HG02973 (cell line): Measurements from ENCODE around the gene MILR1.
"Not testable (repeated sequence)": the region's sequence is repeated elsewhere in the genome, so short reads cannot be mapped to it uniquely, and the experiment has no call there.

Experiments used
- ATAC-seq: cut with Tn5 transposase; IDR thresholded peaks from one replicate; pipeline ENCODE4 v1.9.1; 2021; ENCODE audit warnings: moderate library complexity; ENCODE audit not compliant: unreplicated experiment

MILR1 gene, protein sequence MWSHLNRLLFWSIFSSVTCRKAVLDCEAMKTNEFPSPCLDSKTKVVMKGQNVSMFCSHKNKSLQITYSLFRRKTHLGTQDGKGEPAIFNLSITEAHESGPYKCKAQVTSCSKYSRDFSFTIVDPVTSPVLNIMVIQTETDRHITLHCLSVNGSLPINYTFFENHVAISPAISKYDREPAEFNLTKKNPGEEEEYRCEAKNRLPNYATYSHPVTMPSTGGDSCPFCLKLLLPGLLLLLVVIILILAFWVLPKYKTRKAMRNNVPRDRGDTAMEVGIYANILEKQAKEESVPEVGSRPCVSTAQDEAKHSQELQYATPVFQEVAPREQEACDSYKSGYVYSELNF

GRCh38 chr17:64448665-64449512 is at the start of gene MILR1:
Gene MILR1, plus strand, starts transcription at chr17:64449115. Its CDS starts 54 bp downstream, at chr17:64449169.
- ATAC-seq = no peak

DNA sequence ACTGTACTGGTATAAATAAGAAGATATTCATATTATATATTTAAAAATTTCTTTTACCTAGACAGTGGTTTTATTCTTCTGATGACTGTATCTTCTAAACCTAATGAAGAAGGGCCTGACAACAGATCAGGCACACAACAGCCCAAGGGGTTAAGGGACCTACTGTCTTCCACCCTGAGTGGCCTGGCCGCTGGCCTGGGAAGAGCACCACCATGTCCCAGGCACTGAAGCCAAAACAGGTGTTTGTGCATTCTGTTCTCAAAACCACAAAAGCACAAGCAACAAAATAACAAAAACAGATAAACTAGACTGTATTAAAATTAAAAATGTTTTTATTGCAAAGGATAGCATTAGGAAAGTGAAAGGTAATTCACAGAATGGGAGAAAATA is 49.2 kb upstream of the MILR1 start:
- no peak for ATAC-seq

DNA sequence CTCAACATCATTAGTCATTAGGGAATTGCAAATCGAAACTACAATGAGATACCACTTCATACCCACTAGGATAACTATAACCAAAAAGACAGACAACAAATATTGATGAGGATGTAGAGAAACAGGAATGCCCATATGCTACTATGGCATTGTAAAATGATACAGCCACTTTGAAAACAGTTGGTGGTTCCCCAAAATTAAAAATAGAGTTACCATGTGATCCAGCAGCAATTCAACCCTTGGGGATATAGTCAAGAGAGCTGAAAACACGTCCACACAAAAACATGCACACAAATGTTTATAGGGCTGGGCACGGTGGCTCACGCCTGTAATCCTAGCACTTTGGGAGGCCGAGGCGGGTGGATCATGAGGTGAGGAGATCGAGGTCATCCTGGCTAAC is 48.3 kb upstream of the MILR1 start:
- no peak for ATAC-seq

GRCh38 chr17:64401244-64401860 is 47.6 kb upstream of the MILR1 start:
- no peak for ATAC-seq

GRCh38 chr17:64401941-64402340 is 47.0 kb upstream of the MILR1 start:
- no peak for ATAC-seq

DNA sequence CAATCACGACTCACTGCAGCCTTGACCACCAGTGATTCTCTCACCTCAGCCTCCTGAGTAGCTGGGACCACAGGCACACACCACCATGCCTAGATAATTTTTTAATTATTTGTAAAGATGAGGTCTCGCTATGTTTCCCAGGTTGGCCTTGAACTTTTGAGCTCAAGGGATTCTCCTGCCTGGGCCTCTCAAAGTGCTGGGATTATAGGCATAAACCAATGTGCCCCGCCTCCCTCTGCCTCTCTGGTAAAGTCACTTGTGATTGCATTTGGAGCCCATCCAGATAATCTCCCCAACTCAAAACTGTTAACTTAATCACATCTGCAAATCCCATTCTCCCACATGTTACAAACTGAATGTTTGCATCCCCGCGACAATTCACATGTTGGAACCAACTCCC is 46.4 kb upstream of the MILR1 start:
- ATAC-seq = no peak

DNA sequence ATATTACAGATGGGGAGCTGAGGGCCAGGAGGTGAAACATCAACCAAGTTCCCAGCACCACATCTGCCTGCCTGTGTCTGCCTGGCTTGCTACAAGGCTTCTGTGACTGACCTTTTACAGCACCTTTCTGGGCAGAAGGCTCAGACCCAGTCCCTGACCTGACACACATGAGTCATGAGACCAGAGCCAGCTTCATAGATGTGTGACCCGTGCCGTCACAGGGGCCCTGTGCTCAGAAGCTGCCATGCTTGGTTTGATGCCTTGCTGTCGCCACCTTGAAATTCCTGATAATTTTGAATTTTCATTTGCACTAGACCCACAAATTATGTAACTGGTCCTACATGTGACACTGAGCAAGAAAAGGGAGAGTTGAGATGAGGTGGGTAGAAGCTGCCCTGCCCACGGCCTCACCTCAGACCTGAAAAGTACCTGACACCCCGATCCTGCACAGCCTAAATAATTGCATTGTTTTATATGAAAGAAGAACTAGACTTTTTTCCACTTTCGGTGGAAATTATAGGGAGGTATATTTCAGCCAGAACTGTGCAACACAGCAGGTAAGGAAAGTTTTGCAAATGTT is 44.9 kb upstream of the MILR1 start:
- ATAC-seq = no peak

- ATAC-seq = no peak
Observed at GRCh38 chr17:64406321-64407200, 42.4 kb upstream of the MILR1 start.

DNA sequence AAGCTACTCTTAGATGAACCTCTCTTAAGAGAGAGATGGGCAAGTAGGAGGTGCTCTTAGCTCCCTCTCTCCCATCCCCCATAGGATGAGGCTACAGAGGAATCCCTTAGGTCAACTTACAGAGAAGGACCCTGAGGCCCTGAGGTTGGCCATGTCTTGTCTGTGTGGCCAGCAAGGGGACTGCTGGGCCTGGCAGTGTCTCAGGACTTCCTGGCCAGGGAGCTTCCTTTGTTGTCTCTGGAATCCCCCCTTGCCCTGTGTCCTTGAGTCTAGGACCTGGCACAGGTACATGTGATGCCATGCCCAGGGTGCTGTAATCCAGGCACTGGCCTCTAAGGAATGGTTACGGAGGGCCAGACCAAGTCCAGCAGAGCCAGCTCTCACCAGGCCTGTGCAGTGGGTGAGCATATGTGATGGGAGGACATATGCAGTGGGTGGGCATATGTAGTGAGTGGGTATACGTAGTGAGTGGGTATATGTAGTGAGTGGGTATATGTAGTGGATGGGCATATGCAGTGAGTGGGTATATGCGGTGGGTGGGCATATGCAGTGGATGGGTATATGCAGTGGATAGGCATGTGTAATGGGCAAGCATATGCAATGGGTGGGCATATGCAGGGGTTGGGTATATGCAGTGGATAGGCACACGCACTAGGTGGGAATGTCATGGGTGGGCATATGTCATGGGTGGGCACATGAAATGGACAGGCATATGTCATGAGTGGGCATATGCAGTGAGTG is 38.0 kb upstream of the MILR1 start:
- ATAC-seq = no peak

DNA sequence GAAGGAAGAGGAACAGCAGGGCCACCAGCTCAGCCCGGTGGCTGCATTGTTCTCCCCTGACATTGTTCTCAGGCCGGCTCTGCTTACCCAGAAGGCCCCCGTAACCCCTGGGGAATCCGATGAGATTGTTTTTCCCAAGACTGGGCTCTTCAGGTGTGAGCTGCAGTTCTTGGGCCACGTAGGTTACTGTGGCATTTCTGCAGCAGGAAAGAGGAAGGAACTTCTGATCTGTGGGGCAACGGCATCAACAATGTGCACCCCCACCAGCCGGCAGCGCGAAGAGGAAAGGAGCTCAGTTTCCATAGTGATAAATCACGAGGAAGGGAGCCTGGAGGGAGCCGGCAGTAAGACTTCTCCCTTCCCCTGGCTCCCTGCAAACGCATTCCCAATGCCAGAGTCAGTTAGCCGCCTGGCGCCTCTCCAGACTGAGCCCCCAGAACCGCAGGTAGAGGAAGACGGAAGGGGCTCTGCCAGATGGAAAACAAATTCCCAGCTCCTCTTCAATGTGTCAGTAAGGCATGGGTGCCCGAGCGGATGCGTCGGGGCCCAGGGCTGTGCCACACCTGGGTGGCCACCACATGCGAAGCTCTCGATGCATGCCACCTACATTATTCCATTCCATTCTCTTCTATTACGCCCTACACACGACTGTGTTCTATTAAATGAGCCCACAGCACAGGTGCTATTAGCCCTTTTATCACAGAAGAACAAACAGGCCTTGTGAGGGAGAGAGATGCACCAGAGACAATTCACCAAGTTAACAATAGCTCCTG is 36.7 kb upstream of the MILR1 start:
- no peak for ATAC-seq

DNA sequence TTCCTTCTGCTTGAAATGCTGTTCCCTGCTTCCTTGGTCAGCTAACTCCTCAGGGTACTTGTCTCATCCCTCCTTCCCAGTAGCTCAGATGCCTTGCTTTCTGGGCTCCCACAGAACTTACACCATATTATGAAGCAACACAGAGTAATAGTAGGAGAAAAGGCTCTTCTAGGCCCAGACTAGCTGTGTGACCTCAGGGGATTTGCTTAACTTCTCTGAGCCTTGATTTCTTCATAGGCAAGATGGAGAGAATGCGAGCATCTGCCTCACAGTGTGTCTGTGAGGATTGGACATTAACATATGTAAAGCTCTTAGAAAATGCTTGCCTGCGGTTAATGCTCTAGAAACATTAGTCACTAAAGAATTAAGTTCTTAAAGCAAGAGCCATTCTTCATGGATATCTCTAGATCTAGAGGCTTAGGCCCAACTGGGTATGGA is 36.0 kb upstream of the MILR1 start:
- ATAC-seq = no peak

DNA sequence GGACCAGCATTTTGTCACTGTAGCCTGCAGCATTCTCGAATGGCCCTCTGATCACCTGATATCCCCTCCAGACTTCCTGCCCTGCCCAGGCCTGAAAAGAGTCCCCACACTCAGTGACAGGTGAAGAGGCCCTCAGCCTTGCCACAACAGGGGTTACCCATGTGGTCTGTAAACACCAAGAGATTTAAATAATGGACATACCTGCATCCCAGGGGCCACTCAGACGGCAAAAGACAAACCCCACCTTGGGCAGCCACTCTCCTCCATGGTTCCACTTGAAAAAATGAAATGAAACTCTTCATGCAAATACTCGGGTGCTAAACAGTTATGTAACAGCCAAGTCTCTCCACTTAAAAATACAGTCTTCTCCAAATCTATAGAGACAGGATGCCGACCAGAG is 35.4 kb upstream of the MILR1 start:
- ATAC-seq = peak; percentile 66

- ATAC-seq = no peak
Observed at GRCh38 chr17:64418506-64419339, 30.2 kb upstream of the MILR1 start.

DNA sequence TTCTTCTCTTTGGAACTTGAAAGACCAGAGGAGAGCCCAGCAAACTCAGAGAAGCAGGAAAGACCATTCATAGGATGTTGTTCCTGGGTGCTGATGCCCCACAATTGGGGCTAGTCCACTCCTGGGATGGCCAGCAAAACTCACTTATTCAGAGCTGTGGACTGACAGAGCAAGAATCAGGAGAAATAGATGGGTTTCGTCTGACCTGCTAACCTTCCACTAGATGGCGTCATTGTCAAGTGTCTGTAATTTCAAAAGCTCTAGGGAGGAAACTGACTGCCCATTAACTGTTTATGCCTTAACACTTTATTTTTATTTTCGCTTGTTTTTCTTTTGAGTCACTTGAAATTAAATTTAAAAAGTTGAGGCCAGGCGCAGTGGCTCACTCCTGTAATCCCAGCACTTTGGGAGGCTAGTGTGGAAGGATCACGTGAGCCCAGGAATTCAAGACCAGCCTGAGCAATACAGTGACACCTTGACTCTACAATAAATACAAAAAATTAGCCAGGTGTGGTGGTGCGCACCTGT is 28.7 kb upstream of the MILR1 start:
- no peak for ATAC-seq

DNA sequence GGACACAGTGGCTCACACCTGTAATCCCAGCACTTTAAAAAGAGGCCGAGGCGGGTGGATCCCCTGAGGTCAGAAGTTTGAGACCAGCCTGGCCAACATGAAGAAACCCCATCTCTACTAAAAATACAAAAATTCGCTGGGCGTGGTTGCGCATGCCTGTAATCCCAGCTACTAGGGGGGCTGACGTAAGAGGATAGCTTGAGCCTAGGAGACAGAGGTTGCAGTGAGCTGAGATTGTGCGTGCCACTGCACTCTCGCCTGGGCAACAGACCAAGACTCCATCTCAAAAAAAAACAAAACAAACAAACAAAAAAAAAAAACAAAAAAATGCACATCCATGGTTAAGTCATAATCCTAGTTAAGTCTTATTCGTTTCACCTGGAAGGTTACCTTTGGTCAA is 26.8 kb upstream of the MILR1 start:
- ATAC-seq = not testable (repeated sequence)

GRCh38 chr17:64423881-64424280 is 25.0 kb upstream of the MILR1 start:
- ATAC-seq = no peak

DNA sequence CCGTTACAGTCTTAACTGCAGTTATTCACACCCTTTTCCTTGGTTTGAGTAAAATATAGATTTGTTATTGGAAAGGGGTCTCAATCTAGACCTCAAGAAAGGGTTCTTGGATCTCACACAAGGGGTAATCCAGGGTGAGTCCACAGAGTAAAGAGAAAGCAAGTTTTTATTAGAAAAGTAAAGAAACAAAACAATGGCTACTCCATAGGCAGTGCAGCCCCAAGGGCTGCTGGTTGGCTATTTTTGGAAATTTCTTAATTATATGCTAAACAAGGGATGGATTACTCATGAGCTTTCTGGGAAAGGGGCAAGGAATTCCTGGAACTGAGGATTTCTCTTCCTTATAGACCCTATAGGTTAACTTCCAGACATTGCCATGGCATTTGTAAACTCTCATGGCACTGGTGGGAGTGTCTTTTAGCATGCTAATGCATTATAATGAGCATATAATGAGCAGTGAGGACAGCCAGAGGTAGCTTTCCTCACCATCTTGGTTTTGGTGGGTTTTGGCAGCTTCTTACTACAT is 24.5 kb upstream of the MILR1 start:
- ATAC-seq = no peak

GRCh38 chr17:64425191-64425590 is 23.7 kb upstream of the MILR1 start:
- ATAC-seq = no peak
